HepG2 (cell line): ENCODE data around the gene PRRC2A. TPM values are rescaled to one million over a fixed set of nuclear protein-coding genes. Genes with fewer than 3 reads are reported as not detected.

Experiments used
- BATF2 ChIP-seq: sonication (generic); formaldehyde crosslinking; IDR thresholded peaks from 2 replicates; pipeline ENCODE4 v1.8.0; 2022; ENCODE audit warnings: mild to moderate bottlenecking, missing genetic modification reagents, moderate library complexity
- BORCS8-MEF2B ChIP-seq: sonication (generic); formaldehyde crosslinking; IDR thresholded peaks from 2 replicates; pipeline ENCODE4 v1.8.0; 2022; ENCODE audit warnings: mild to moderate bottlenecking, missing genetic modification reagents
- CSRNP2 ChIP-seq: sonication (generic); formaldehyde crosslinking; conservative IDR thresholded peaks from 2 replicates; pipeline ENCODE4 v1.8.0; 2022; ENCODE audit warnings: low read depth, missing genetic modification reagents
- MEIS1 ChIP-seq: sonication (generic); formaldehyde crosslinking; IDR thresholded peaks from 2 replicates; pipeline ENCODE4 v1.9.0; 2021; ENCODE audit warnings: mild to moderate bottlenecking, missing genetic modification reagents, moderate library complexity, borderline replicate concordance
- NFRKB ChIP-seq: fragments of 450-650 bp; IDR thresholded peaks from 2 replicates; pipeline ENCODE4 v1.6.1; 2017
- SRY ChIP-seq: sonication (generic); formaldehyde crosslinking; IDR thresholded peaks from 2 replicates; pipeline ENCODE4 v1.8.0; 2022; ENCODE audit warnings: mild to moderate bottlenecking, missing genetic modification reagents
- TFDP1 ChIP-seq: IDR thresholded peaks from 2 replicates; pipeline ENCODE4 v1.6.1; 2016; ENCODE audit warnings: missing compliant biosample characterization, missing genetic modification reagents, borderline replicate concordance
- TMF1 ChIP-seq: sonication (generic); formaldehyde crosslinking; IDR thresholded peaks from 2 replicates; pipeline ENCODE4 v1.8.1; 2022; ENCODE audit warnings: low read depth, missing genetic modification reagents
- ZMAT3 ChIP-seq: sonication (generic); formaldehyde crosslinking; conservative IDR thresholded peaks from 2 replicates; pipeline ENCODE4 v1.7.0; 2021; ENCODE audit warnings: missing genetic modification reagents
- ZNF432 ChIP-seq: sonication (generic); formaldehyde crosslinking; IDR thresholded peaks from 2 replicates; pipeline ENCODE4 v1.5.0; 2020; ENCODE audit warnings: missing genetic modification reagents, mild to moderate bottlenecking, borderline replicate concordance
- ZNF577 ChIP-seq: sonication (generic); formaldehyde crosslinking; IDR thresholded peaks from 2 replicates; pipeline ENCODE4 v1.4.0; 2020; ENCODE audit warnings: mild to moderate bottlenecking, low read depth, missing genetic modification reagents, borderline replicate concordance
- ZNF660 ChIP-seq: sonication (generic); formaldehyde crosslinking; IDR thresholded peaks from 2 replicates; pipeline ENCODE4 v1.5.1; 2020; ENCODE audit warnings: mild to moderate bottlenecking, low read depth, missing genetic modification reagents, borderline replicate concordance
- ZNF670 ChIP-seq: sonication (generic); formaldehyde crosslinking; IDR thresholded peaks from 2 replicates; pipeline ENCODE4 v1.8.0; 2022; ENCODE audit warnings: mild to moderate bottlenecking, missing genetic modification reagents, borderline replicate concordance
- ZNF710 ChIP-seq: sonication (generic); formaldehyde crosslinking; IDR thresholded peaks from 2 replicates; pipeline ENCODE4 v1.5.0; 2020; ENCODE audit warnings: mild to moderate bottlenecking, missing genetic modification reagents, borderline replicate concordance
- polyA plus RNA-seq, 8 experiments: library from polyadenylated mRNA; depleted of rRNA in 3 of 8; stranded (reverse) in 7 of 8; unstranded in 1 of 8; fragments of >200 nt; fragmentation: Illumina TruSeq in 4 of 8; extraction: Trizol in 4 of 8; gene quantifications; 2 replicates each; pipeline versions ENCODE4 v1.2.1 to v1.2.3, GENCODE V29; 2011 to 2016; ENCODE audit warnings: low read depth in 4 of 8, missing spikeins in 1 of 8, mixed read lengths in 1 of 8; ENCODE audit not compliant: insufficient read depth in 1 of 8
- total RNA-seq, 5 experiments: library from RNA; depleted of rRNA; stranded (reverse); fragments of >200 nt; fragmentation: Illumina TruSeq; extraction: Trizol; gene quantifications; 2 replicates each; pipeline ENCODE4 v1.2.3, GENCODE V29; 2016; ENCODE audit warnings: low read depth in 1 of 5
- TF ChIP-seq, protein P1 (sequence below): sonication (generic); formaldehyde crosslinking; IDR thresholded peaks from 2 replicates; pipeline ENCODE4 v1.4.0; 2020; ENCODE audit warnings: missing genetic modification reagents

PRRC2A gene
- total and polyA plus RNA-seq, 2 of the 13 experiments (the other 11 are each of a cell fraction or from before 2014, with no cell fraction given) = 38.9 to 47.4 TPM

DNA sequence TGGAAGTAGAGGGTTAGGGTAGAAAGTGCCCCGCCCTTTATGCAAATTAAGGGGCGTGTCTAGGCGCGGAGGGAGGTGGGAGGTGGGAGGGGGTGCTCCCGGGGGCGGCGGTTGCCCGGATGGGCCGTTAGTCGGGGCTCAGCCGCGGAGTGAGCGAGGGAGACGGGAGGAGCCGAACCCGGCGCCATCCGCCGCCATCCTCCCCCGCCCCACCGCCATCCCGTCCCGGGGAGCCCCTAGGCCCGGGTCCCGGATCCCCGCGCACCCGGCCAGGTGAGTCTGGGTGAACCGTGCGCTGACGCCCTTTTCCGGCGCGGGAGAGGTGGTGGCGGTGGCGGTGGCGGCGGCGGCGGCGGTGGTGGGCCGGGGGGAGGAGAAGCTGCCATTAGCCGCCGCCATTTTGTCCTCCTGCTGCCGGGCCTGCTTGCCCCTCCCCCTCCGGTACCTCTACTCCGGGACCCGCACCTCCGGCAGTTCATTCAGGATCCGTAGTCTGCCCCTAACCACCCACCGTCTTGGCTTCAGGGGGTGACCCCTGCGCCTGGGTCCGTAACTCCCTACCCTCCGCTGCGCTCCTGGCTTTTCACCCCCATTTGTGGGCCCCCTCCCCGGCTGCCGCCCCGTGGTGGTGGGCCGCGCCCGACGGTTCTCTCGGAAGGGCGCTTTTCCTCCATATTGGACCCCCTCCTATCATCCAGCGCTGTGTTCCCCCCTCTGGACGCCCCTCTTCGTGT lies at the start of gene PRRC2A (continued):
- TF ChIP-seq CSRNP2 (no peak), NFRKB (peak; percentile 93), ZNF660 (CRISPR knock-in tag) (no peak), ZNF670 (CRISPR knock-in tag) (0 out of 2 replicates have a peak, but pooled peaks have one; percentile 10), BORCS8-MEF2B (CRISPR knock-in tag) (0 out of 2 replicates have a peak, but pooled peaks have one; percentile 53), TFDP1 (CRISPR knock-in tag) (0 out of 2 replicates have a peak, but pooled peaks have one; percentile 16), TMF1 (CRISPR knock-in tag) (0 out of 2 replicates have a peak, but pooled peaks have one; percentile 26), ZNF710 (CRISPR knock-in tag) (peak; percentile 83; the same call in 1 of the 2 replicates), SRY (peak; percentile 90), ZNF432 (CRISPR knock-in tag) (0 out of 2 replicates have a peak, but pooled peaks have one; percentile 47), ZNF577 (CRISPR knock-in tag) (peak; percentile 77; the same call in 1 of the 2 replicates), ZMAT3 (CRISPR knock-in tag) (peak; percentile 77), BATF2 (CRISPR knock-in tag) (0 out of 2 replicates have a peak, but pooled peaks have one; percentile 68), MEIS1 (CRISPR knock-in tag) (no peak; the same call in 1 of the 2 replicates)
- TF ChIP-seq, protein P1, sequence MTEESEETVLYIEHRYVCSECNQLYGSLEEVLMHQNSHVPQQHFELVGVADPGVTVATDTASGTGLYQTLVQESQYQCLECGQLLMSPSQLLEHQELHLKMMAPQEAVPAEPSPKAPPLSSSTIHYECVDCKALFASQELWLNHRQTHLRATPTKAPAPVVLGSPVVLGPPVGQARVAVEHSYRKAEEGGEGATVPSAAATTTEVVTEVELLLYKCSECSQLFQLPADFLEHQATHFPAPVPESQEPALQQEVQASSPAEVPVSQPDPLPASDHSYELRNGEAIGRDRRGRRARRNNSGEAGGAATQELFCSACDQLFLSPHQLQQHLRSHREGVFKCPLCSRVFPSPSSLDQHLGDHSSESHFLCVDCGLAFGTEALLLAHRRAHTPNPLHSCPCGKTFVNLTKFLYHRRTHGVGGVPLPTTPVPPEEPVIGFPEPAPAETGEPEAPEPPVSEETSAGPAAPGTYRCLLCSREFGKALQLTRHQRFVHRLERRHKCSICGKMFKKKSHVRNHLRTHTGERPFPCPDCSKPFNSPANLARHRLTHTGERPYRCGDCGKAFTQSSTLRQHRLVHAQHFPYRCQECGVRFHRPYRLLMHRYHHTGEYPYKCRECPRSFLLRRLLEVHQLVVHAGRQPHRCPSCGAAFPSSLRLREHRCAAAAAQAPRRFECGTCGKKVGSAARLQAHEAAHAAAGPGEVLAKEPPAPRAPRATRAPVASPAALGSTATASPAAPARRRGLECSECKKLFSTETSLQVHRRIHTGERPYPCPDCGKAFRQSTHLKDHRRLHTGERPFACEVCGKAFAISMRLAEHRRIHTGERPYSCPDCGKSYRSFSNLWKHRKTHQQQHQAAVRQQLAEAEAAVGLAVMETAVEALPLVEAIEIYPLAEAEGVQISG = peak; percentile 52; the same call in 1 of the 2 replicates
